Activated CD4-positive, alpha-beta T cell treated with anti-CD3 and anti-CD28 coated beads, Interleukin-2, amount 10 ng/mL, durations not matched to agents 7 days and 5 days (primary cell): ENCODE measurements around the gene ADAM12. TPM values are rescaled to one million over a fixed set of nuclear protein-coding genes. Genes with fewer than 3 reads are reported as not detected.

Experiments used
- CTCF ChIA-PET: fragments of 350-600 bp; sonication (Branson Sonifier 250); formaldehyde crosslinking; loops from one replicate; lab custom pipeline; 2021; ENCODE audit warnings: antibody characterized with exemption; lab: Charles Lee
- POLR2A ChIA-PET: fragments of 350-600 bp; sonication (Branson Sonifier 250); formaldehyde crosslinking; loops from one replicate; lab custom pipeline; 2021; ENCODE audit warnings: antibody characterized with exemption; lab: Charles Lee
- DNase-seq: peaks from one replicate; pipeline ENCODE4 v3.0.0-alpha.2; 2020
- H3K27ac Mint-ChIP-seq: one replicate; pipeline ENCODE4 v1.8.0; 2021; ENCODE audit warnings: mild to moderate bottlenecking, moderate library complexity, mixed read lengths
- H3K27me3 Mint-ChIP-seq: one replicate; pipeline ENCODE4 v1.8.0; 2021; ENCODE audit warnings: mixed read lengths
- H3K36me3 Mint-ChIP-seq: one replicate; pipeline ENCODE4 v1.8.0; 2021; ENCODE audit warnings: low read depth, mixed read lengths
- H3K4me1 Mint-ChIP-seq: one replicate; pipeline ENCODE4 v1.8.0; 2021; ENCODE audit warnings: mixed read lengths
- H3K4me3 Mint-ChIP-seq: one replicate; pipeline ENCODE4 v1.8.0; 2021; ENCODE audit warnings: mild to moderate bottlenecking, moderate library complexity, mixed read lengths
- H3K9me3 Mint-ChIP-seq: one replicate; pipeline ENCODE4 v1.8.0; 2021; ENCODE audit warnings: mixed read lengths
- total RNA-seq, 2 experiments: library from RNA; stranded (reverse); gene quantifications; one replicate each; pipeline ENCODE4 v1.2.3, GENCODE V29; 2021

The ADAM12 gene, protein sequence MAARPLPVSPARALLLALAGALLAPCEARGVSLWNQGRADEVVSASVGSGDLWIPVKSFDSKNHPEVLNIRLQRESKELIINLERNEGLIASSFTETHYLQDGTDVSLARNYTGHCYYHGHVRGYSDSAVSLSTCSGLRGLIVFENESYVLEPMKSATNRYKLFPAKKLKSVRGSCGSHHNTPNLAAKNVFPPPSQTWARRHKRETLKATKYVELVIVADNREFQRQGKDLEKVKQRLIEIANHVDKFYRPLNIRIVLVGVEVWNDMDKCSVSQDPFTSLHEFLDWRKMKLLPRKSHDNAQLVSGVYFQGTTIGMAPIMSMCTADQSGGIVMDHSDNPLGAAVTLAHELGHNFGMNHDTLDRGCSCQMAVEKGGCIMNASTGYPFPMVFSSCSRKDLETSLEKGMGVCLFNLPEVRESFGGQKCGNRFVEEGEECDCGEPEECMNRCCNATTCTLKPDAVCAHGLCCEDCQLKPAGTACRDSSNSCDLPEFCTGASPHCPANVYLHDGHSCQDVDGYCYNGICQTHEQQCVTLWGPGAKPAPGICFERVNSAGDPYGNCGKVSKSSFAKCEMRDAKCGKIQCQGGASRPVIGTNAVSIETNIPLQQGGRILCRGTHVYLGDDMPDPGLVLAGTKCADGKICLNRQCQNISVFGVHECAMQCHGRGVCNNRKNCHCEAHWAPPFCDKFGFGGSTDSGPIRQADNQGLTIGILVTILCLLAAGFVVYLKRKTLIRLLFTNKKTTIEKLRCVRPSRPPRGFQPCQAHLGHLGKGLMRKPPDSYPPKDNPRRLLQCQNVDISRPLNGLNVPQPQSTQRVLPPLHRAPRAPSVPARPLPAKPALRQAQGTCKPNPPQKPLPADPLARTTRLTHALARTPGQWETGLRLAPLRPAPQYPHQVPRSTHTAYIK
- total RNA-seq, result under 1 TPM; 0.45 to 0.65 TPM

DNA sequence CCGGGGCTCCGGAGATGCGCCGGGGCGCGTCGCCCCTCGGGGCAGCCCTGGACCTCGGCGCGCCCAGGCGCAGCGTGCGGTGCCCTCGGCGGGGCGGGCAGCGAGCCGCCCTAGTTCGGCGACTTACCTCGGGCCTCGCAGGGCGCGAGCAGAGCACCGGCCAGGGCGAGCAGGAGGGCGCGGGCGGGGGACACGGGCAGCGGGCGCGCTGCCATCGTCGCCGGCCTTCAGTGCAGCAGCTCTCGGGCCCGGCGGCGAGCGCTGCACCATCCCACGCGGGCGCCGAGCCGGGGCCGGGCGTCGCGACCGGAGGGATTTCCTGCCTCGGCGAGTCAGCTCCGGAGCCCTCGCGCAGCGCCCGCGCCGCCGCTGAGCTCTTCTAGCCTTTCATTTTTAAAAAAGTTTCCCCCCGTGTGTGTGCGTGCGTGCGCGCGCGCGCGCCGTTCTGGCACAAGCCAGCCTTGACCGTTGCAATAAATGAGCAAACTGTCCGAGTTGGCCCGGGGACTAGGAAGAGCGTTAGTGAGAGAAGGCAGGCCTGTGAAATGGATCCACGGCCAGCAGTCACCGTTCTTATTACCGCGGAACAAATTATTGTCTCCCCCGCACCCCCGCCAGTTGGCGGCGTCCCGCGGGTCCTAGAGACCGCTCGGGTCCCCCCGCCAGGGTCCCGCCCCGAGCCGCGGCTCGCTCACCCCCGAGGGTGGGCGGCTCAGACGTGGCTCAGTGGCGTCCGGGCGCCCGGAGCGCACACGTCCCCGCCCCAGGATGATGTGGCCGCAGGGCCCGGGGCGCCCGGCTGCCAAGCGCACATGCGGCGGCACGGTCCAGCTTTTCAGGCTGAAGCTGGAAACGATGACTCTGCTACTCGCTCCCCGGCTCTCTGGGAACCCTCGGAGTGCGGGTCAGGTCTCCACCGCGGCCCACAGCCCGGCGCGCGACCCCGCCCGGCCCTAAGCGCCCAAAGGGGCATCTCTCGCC, at the start of gene ADAM12:
TSS of gene ADAM12 (minus strand) at position 547 of the 981 bp plus-strand sequence. CDS start at position 215, 332 bp downstream.
- Mint-ChIP-seq H3K9me3 (peaks cover 3% of the 10 kb centered on the region), H3K27me3 (peaks cover 38% of the 10 kb centered on the region), H3K4me1 (peaks cover 6% of the 10 kb centered on the region), H3K4me3 (peak within 1 kb of the TSS; percentile 59), H3K27ac (peak within 1 kb of the TSS; percentile 78), H3K36me3 (peaks cover 2% of the 10 kb centered on the region)
- no peak for DNase-seq
- ChIA-PET POLR2A (no interaction called here), CTCF (no interaction called here)

DNA sequence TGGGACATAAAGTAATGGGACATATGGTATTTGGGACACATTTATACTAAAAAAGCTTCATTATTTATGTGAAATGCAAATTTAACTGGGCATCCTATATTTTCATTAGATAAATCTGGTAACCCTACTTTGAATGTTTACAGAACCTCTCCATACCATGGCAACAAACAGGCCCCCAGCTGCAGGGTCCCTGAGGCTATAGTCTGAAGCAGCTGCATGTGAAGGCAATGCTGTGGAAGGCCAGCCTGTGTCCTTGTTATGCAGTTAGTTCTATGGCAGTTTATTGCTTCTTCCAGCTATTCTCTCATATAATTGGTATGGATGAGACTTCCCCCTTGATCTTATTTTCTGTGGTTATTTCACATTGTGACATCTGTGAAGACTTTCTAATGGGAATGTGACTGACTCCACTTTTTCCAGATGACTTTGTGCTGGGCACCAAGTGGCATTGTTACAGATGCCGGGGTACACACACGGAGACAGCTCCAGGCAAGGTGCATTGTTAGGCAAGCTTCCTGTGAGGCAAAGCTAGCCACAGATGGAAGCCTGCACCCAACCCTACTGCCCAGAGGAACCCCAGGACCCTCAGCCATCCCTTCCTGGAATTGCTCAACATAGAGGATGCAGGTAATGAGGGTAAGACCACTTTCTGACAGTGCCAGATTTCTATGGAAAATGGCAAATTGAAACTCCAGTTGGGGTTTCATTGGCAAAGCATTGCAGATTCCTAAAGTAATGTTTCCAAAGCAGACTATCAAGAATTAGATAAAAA, 49.5 kb upstream of the ADAM12 start:
- ChIA-PET POLR2A (no interaction called here), CTCF (no interaction called here)
- no peaks in the 10 kb centered on the region for H3K9me3 Mint-ChIP-seq
- no peaks in the 10 kb centered on the region for H3K4me1 Mint-ChIP-seq
- H3K27ac Mint-ChIP-seq, result no peak overlapping the region
- DNase-seq, result no peak
- H3K27me3 Mint-ChIP-seq, result no peaks in the 10 kb centered on the region
- no peaks in the 10 kb centered on the region for H3K36me3 Mint-ChIP-seq
- no peak overlapping the region for H3K4me3 Mint-ChIP-seq

DNA sequence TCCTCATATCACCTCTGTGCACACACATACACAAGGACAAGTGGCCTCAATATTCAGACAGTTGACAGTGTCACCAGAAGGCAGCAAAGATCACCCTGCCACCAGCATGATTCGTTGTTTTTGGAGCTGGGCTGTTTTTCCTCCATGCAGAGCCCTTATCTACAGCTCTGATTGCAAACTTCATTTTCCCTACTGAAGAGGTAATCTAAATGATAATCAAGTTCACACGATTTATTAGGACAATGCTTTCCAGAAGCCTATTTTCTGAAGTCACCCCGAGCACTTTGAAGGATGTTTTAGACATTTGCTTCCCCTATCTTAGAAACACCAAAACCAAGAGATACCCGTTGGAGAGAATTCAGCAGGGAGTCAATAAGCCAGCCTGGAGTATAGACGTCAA, 46.0 kb upstream of the ADAM12 start:
- DNase-seq, result no peak
- Mint-ChIP-seq H3K27ac (no peak overlapping the region), H3K36me3 (no peaks in the 10 kb centered on the region), H3K9me3 (no peaks in the 10 kb centered on the region), H3K4me3 (no peak overlapping the region), H3K27me3 (no peaks in the 10 kb centered on the region), H3K4me1 (no peaks in the 10 kb centered on the region)
- ChIA-PET POLR2A (no interaction called here), CTCF (no interaction called here)

DNA sequence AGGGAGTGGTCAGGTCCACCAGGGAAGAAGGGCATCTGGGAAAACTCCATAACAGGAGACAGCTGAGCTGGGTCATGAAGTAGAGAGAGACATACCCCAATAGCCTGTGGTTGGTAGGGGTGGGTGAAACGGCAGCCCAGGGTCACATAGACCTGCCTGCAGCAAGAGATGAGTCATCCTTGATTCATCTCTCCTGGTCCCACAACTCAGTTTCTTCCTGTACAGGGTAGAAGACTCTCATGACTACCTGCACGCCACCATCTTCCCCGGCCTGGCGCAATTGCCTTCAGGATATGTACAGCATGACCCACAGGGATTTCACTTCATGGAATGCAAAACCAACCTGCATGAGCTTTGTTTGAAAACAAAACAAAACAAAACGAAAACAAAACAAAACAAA, 45.1 kb upstream of the ADAM12 start:
- Mint-ChIP-seq H3K4me3 (no peak overlapping the region), H3K27ac (no peak overlapping the region)

DNA sequence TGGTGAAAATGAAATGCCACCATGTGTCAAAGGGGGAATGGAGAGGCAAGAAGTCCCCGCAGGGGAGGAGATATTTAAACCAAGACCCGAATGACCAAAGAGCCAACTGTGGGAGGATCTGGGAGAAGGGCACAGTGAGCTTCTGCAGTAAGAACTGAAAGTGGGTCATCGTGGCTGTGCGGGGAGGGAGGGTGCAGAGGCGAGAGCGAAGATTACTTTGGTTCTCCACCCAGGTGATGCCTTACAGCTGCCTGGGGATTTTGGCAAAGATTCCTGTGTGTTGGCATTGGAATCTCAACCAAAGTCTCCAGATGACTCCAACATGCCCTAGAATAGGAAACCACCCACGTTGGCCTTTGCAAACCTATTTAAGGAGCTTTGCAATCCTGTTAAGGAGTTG, 44.2 kb upstream of the ADAM12 start:
- ChIA-PET POLR2A (no interaction called here), CTCF (no interaction called here)
- DNase-seq, result no peak
- H3K4me3 Mint-ChIP-seq, result no peak overlapping the region
- no peaks in the 10 kb centered on the region for H3K27me3 Mint-ChIP-seq
- H3K9me3 Mint-ChIP-seq, result no peaks in the 10 kb centered on the region
- H3K27ac Mint-ChIP-seq, result no peak overlapping the region
- no peaks in the 10 kb centered on the region for H3K36me3 Mint-ChIP-seq
- no peaks in the 10 kb centered on the region for H3K4me1 Mint-ChIP-seq

More for the DNA sequence above, 45.1 kb upstream of the ADAM12 start:
- H3K36me3 Mint-ChIP-seq, result no peaks in the 10 kb centered on the region
- no peaks in the 10 kb centered on the region for H3K4me1 Mint-ChIP-seq
- DNase-seq, result no peak
- ChIA-PET CTCF (no interaction called here), POLR2A (no interaction called here)
- no peaks in the 10 kb centered on the region for H3K9me3 Mint-ChIP-seq
- no peaks in the 10 kb centered on the region for H3K27me3 Mint-ChIP-seq

DNA sequence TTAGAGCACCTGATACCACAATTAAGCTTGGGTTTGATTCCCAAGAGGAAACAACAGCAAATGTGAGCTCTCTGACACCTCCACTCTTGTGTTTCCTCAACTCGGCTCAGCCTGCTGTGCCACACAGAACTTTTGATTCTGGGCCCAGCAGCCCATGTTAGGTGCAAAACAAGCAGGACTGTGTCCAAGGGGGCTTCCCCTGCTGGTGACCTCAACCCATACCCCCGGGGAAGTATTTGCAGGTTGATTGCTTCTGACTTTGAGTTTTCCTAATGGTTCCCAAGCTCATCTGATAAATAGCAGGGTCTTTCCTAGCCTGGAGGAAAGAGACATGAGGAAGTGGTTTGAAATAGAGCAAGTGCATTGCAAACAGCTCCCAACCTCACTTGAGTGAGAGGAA, 43.5 kb upstream of the ADAM12 start:
- no peak for DNase-seq
- Mint-ChIP-seq H3K4me1 (no peaks in the 10 kb centered on the region), H3K27me3 (no peaks in the 10 kb centered on the region), H3K9me3 (no peaks in the 10 kb centered on the region), H3K4me3 (no peak overlapping the region), H3K36me3 (no peaks in the 10 kb centered on the region), H3K27ac (no peak overlapping the region)
- ChIA-PET POLR2A (no interaction called here), CTCF (no interaction called here)

DNA sequence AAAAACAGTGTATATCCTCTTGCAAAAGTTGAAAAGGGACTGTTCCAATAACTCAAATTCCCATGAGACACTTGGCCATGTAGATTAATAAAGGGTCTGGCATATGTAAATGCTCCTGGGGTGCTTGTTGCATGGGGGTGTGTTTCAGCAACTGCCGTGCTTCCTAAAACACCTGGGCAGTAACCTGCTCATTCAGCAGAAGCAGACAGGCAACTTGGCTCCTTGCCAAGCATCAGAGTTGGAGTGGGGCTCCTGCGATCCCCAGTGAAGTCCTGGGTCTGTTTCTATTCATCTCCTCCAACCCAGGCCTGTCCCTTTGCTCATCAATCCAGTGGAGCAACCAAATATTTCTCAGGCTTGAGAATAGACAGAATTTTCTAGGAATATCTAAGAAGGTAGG, 42.2 kb upstream of the ADAM12 start:
- H3K4me3 Mint-ChIP-seq, result no peak overlapping the region
- no peak for DNase-seq
- no peak overlapping the region for H3K27ac Mint-ChIP-seq
- H3K4me1 Mint-ChIP-seq, result no peaks in the 10 kb centered on the region
- ChIA-PET CTCF (no interaction called here), POLR2A (no interaction called here)
- H3K9me3 Mint-ChIP-seq, result no peaks in the 10 kb centered on the region
- no peaks in the 10 kb centered on the region for H3K27me3 Mint-ChIP-seq
- no peaks in the 10 kb centered on the region for H3K36me3 Mint-ChIP-seq

DNA sequence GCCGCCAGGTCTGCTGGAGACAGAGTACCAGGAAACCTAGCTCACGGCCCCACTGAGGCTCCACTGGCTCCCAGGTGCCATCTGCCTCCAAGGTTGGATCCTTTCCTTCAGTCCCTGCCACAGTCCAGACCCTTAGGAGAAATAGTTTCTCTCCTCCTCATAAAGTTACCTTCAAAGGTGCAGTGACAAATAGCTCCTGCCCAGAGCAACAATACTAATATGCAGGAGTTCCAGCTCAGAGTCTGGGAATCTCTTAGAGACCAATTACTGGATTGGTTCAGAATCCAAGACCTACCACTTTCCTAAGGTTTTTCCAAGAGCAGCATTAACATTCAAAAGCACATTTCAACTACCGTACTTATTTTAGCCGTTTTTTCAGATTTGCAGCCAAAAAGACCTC, 41.0 kb upstream of the ADAM12 start:
- DNase-seq, result no peak
- H3K9me3 Mint-ChIP-seq, result peaks cover 11% of the 10 kb centered on the region
- ChIA-PET POLR2A (no interaction called here), CTCF (no interaction called here)
- H3K27ac Mint-ChIP-seq, result no peak overlapping the region
- H3K36me3 Mint-ChIP-seq, result no peaks in the 10 kb centered on the region
- no peaks in the 10 kb centered on the region for H3K4me1 Mint-ChIP-seq
- H3K27me3 Mint-ChIP-seq, result no peaks in the 10 kb centered on the region
- H3K4me3 Mint-ChIP-seq, result no peak overlapping the region

DNA sequence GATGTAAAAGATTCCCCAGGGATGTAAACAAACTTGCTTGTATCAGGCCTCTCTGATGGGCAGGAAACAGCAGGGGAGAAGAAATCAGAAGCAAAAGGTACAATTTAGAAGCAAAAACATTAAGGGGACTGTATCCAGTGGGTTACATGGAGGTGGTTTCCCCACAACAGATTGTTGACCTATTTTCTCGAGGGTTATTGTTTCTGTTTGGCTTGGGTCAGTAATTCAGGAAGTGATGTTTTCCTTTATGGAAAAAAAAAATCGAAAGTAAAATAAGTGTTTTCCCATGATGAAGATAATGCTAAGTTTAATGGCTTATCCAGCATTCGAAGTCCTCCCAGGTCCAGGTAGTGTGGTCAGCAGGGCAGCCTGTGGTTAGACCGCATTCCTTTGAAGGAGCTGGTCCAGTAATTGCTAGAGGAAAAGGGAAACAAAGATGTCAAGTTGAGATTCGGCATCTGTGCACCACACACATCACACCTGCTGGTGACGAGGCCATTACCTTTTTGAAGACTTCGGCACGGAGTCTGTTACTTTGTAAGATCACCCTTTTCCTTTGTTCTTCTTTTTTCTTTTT, 37.3 kb upstream of the ADAM12 start:
- POLR2A ChIA-PET, result no interaction called here
- DNase-seq, result no peak

DNA sequence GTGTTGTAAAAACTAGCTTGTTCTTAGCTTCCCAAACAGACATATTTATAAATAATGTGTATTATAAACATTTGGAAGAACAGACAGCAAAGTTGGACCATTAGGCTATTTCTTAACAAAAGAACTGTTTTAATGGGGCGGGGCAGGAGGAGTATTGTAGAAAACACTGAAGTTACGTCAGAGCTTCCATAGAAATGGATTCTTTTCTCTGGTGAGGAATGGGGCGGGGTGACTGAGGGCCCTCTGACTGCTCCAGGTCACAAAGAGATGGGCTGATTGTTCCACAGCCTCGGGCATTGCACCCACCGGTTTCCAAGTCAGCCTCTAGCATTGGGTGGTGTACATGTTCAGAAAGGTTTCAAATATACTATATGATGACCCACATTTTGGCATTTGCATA, 36.8 kb upstream of the ADAM12 start:
- peaks cover 12% of the 10 kb centered on the region for H3K9me3 Mint-ChIP-seq
- no peak overlapping the region for H3K27ac Mint-ChIP-seq
- H3K27me3 Mint-ChIP-seq, result no peaks in the 10 kb centered on the region
- no peaks in the 10 kb centered on the region for H3K36me3 Mint-ChIP-seq
- no peaks in the 10 kb centered on the region for H3K4me1 Mint-ChIP-seq
- no peak overlapping the region for H3K4me3 Mint-ChIP-seq
- DNase-seq, result no peak
- ChIA-PET POLR2A (no interaction called here), CTCF (no interaction called here)

More for the DNA sequence above, 37.3 kb upstream of the ADAM12 start:
- no peaks in the 10 kb centered on the region for H3K4me1 Mint-ChIP-seq
- no peaks in the 10 kb centered on the region for H3K27me3 Mint-ChIP-seq
- H3K27ac Mint-ChIP-seq, result no peak overlapping the region
- peaks cover 12% of the 10 kb centered on the region for H3K9me3 Mint-ChIP-seq
- no peak overlapping the region for H3K4me3 Mint-ChIP-seq
- H3K36me3 Mint-ChIP-seq, result no peaks in the 10 kb centered on the region
- CTCF ChIA-PET, result no interaction called here

DNA sequence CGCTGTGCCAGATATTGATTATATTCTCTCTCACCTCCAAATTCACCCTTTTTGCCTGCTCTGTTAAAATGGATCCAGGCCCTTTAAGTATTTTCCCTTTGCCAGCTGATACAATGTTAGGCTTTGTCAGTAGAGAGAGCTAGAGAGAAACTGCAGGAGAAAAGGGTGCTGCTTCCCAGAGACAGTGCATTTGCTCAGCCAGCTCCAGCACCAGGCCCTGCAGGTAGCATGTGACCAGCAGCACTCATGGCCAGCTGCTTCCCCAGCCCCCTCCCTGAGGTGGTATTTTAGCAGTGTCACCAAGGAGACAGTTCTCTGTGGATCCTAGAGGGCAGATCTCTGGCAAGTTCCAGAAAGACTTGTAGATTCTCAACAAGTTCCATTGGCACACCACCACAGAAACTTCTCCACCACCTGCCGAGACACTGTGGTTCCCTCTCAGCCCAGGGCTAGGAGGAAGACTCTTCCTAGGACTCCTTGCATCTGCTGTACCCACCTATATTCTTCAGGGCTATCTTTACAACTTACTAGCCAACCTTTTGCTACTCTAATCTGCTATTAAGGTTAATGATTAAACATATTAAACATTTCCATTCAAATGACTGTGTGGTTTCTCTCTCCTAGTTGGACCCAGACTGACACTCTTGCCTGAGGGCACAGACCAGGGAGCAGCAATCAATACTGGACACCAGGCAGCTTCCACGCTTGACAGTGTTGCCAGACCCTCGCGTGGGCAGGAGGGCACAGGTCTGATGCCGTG, 35.6 kb upstream of the ADAM12 start:
- H3K27ac Mint-ChIP-seq, result no peak overlapping the region
- no peaks in the 10 kb centered on the region for H3K4me1 Mint-ChIP-seq
- no peaks in the 10 kb centered on the region for H3K36me3 Mint-ChIP-seq
- no peak overlapping the region for H3K4me3 Mint-ChIP-seq
- CTCF ChIA-PET, result no interaction called here
- H3K9me3 Mint-ChIP-seq, result peaks cover 12% of the 10 kb centered on the region
- no peaks in the 10 kb centered on the region for H3K27me3 Mint-ChIP-seq
- POLR2A ChIA-PET, result no interaction called here
- no peak for DNase-seq
